Activated CD4-positive, alpha-beta memory T cell treated with anti-CD3 and anti-CD28 coated beads, Interleukin-2, amount 10 ng/mL, durations not matched to agents 7 days and 5 days (primary cell): ENCODE data around the gene ERC2. TPM values are rescaled to one million over a fixed set of nuclear protein-coding genes. Genes with fewer than 3 reads are reported as not detected.

Experiments used
- CTCF ChIA-PET: fragments of 350-600 bp; sonication (Branson Sonifier 250); formaldehyde crosslinking; loops from one replicate; lab custom pipeline; 2021; ENCODE audit warnings: antibody characterized with exemption, inconsistent platforms; lab: Charles Lee
- POLR2A ChIA-PET: fragments of 350-600 bp; sonication (Branson Sonifier 250); formaldehyde crosslinking; loops from one replicate; lab custom pipeline; 2021; ENCODE audit warnings: antibody characterized with exemption; lab: Charles Lee
- DNase-seq: peaks from one replicate; pipeline ENCODE4 v3.0.0-alpha.2; 2020
- H3K27ac Mint-ChIP-seq: one replicate; pipeline ENCODE4 v1.8.0; 2021; ENCODE audit warnings: mild to moderate bottlenecking, mixed read lengths
- H3K27me3 Mint-ChIP-seq: one replicate; pipeline ENCODE4 v1.8.0; 2021; ENCODE audit warnings: mixed read lengths
- H3K36me3 Mint-ChIP-seq: one replicate; pipeline ENCODE4 v1.8.0; 2021; ENCODE audit warnings: low read depth, mixed read lengths
- H3K4me1 Mint-ChIP-seq: one replicate; pipeline ENCODE4 v1.8.0; 2021; ENCODE audit warnings: mixed read lengths
- H3K4me3 Mint-ChIP-seq: one replicate; pipeline ENCODE4 v1.8.0; 2021; ENCODE audit warnings: mild to moderate bottlenecking, mixed read lengths
- H3K9me3 Mint-ChIP-seq: one replicate; pipeline ENCODE4 v1.8.0; 2021; ENCODE audit warnings: mixed read lengths
- total RNA-seq, 2 experiments: library from RNA; stranded (reverse); gene quantifications; one replicate each; pipeline ENCODE4 v1.2.3, GENCODE V29; 2021

Gene ERC2
- total RNA-seq, 2 experiments from 2014 or later = not detected

DNA sequence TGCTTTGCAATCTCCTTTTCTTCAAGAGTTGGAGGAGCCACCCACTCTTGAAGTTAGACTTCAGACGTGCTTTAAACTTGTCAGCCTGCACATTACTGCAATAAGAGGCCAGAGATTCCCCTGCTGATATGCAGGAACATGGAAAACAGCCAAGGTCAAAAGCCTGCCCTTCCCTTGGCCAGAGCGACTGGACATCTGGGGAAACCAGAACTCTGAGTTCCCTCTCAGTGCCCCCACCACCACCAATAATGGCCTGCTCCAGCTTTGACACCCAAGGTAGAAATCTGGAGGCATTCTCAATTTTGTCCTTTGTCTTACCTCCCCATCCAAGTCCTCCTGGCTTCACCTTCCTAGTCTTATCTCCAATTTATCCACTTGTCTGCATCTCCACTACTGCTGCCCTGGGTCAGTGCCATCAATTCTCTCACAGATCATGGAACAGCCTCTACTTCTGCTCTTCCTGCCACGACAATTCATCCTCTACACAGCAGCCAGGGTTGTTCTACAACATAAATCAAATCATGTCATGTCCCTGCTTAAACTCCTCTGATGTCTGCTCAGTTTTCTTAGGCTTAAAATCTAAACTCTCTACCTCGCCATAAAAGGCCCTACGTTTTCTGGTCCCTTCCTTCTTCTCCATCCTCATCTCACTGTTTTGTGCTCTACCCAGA lies 789.6 kb downstream of the ERC2 start:
- Mint-ChIP-seq H3K36me3 (no peaks in the 10 kb centered on the region), H3K27me3 (no peaks in the 10 kb centered on the region), H3K4me1 (no peaks in the 10 kb centered on the region), H3K9me3 (peaks cover 8% of the 10 kb centered on the region), H3K27ac (no peak overlapping the region), H3K4me3 (no peak overlapping the region)
- POLR2A ChIA-PET = no interaction called here
- no peak for DNase-seq
- CTCF ChIA-PET = no interaction called here

DNA sequence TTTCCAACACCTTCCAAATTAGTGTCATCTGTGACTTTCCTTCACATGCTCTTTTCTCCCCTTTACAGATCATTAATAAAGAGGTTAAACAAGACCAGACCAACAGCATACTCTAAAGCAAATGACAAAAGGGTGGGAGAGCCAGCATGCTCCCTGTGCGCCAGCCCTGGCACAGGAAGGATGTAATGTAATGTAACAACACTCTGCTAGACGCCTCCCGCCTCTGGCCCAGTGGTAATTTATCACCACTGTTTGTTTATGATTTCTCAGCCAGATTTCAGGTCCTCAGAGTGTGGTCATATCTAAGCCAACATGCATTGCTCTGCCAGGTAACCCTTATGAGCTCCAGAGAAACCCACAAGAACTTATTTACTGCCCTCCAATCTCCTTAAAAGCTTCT lies 791.6 kb downstream of the ERC2 start:
- CTCF ChIA-PET = no interaction called here
- Mint-ChIP-seq H3K36me3 (no peaks in the 10 kb centered on the region), H3K4me3 (no peak overlapping the region), H3K4me1 (no peaks in the 10 kb centered on the region), H3K9me3 (peaks cover 8% of the 10 kb centered on the region), H3K27ac (no peak overlapping the region), H3K27me3 (no peaks in the 10 kb centered on the region)
- POLR2A ChIA-PET = no interaction called here
- no peak for DNase-seq

DNA sequence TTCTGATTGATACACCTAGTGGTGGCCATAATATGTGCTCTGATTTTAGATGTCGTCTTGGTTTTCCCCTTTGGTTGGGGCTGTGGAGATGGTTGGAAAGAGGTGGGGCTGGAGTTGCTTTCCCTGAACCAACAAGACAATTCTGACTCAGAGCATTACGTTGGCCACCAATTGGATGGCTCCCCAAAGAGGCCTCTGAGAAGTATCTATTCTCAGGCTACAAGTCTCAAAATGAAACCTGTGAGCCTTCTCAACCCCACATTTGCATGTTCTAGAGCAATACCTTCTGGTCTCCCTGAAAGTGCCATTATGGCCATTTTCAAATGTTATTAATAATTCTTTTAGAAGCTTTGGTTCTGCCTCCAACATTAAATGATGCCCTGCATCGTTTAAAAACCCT lies 792.8 kb downstream of the ERC2 start:
- no peak overlapping the region for H3K4me3 Mint-ChIP-seq
- no peaks in the 10 kb centered on the region for H3K27me3 Mint-ChIP-seq
- POLR2A ChIA-PET = no interaction called here
- H3K27ac Mint-ChIP-seq = no peak overlapping the region
- no peak for DNase-seq
- CTCF ChIA-PET = no interaction called here
- no peaks in the 10 kb centered on the region for H3K4me1 Mint-ChIP-seq
- peaks cover 9% of the 10 kb centered on the region for H3K9me3 Mint-ChIP-seq
- no peaks in the 10 kb centered on the region for H3K36me3 Mint-ChIP-seq

DNA sequence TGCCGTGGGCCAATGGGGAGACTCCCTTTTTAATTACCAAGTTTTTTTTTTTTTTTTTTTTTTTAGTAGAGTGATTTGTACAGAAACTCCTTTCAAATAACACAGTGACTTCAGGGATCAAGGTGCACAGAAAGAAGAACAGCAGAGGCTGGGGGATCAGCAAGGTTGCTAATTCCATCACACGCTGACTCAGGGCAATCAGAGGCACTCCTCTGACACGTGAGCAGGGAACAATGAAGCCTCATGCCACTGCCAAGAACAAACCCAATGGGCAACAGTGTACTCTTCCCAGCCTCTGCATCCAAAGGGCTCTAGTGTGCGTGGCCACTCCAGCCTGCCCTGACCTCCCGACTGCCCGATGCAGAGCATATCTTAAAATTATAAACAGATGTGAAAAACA lies 794.5 kb downstream of the ERC2 start:
- ChIA-PET CTCF (interaction anchor here (0.7 kb wide), 1 partner anchor 821 kb away, joined by 4 read pairs; no protein-coding TSS in a partner anchor), POLR2A (no interaction called here)
- Mint-ChIP-seq H3K27me3 (no peaks in the 10 kb centered on the region), H3K4me3 (no peak overlapping the region), H3K27ac (no peak overlapping the region), H3K36me3 (no peaks in the 10 kb centered on the region), H3K4me1 (no peaks in the 10 kb centered on the region), H3K9me3 (peaks cover 11% of the 10 kb centered on the region)
- no peak for DNase-seq

DNA sequence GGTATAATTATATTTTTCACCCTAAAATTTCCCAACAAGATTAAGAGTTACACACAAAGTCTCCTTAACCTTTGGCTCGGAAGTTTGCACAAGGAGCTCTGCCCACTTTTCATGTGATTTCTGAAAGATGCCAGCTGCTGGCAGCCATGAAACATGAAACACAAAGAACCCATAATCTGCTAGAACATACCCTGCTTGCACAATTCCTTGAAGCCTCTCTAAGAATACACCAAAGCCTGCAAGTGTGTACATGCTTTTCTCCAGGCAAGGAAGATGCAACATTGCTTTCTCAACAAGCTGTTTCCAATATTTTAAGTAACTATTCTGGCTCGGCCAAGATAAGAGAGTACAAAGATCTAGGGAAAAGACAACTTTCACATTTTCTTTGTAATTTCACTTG lies 799.1 kb downstream of the ERC2 start:
- H3K4me1 Mint-ChIP-seq = no peaks in the 10 kb centered on the region
- H3K4me3 Mint-ChIP-seq = no peak overlapping the region
- ChIA-PET CTCF (no interaction called here), POLR2A (no interaction called here)
- no peaks in the 10 kb centered on the region for H3K36me3 Mint-ChIP-seq
- no peak overlapping the region for H3K27ac Mint-ChIP-seq
- no peaks in the 10 kb centered on the region for H3K27me3 Mint-ChIP-seq
- DNase-seq = no peak
- H3K9me3 Mint-ChIP-seq = peaks cover 5% of the 10 kb centered on the region

DNA sequence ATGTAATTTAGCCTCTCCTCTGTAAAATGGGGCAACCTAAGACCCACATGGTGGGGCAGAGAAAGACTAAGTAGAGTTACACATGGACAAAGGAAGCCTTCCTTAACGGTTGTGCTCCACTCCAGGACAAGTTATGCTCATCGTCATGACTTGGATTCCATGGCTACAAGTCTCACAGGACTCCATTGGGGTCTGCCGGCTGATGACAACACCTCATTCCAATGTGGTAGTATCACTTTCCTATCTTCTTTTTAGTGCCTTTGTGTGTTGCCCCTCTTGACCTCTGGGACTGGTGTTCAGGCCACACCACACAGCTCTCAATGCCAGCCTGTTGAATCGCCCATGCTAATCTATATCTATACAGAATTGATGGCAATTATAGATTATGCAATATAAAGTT lies 799.9 kb downstream of the ERC2 start:
- no peaks in the 10 kb centered on the region for H3K27me3 Mint-ChIP-seq
- peaks cover 5% of the 10 kb centered on the region for H3K9me3 Mint-ChIP-seq
- DNase-seq = no peak
- ChIA-PET CTCF (no interaction called here), POLR2A (no interaction called here)
- no peaks in the 10 kb centered on the region for H3K4me1 Mint-ChIP-seq
- H3K4me3 Mint-ChIP-seq = no peak overlapping the region
- H3K36me3 Mint-ChIP-seq = no peaks in the 10 kb centered on the region
- no peak overlapping the region for H3K27ac Mint-ChIP-seq

DNA sequence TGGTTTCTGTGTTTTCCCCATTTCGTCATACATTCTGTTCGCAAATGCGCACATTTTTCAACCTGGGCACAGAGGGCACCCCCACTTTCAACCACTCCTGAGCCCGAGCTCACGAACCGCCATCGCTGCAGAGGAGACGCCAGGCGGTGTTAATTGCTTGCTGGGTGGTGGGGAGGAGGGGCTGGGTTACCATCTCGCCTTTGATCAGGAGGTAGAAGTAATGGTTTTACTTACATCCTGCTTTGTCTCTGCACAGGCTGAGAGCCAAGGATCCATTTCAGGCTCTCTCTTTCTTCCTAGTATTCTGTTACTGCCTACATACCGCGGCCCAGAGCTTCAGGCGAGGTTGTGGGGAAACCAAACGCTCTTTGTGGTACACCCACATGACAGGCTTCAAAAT lies 803.9 kb downstream of the ERC2 start:
- POLR2A ChIA-PET = no interaction called here
- Mint-ChIP-seq H3K36me3 (no peaks in the 10 kb centered on the region), H3K4me3 (no peak overlapping the region), H3K9me3 (no peaks in the 10 kb centered on the region), H3K4me1 (no peaks in the 10 kb centered on the region), H3K27me3 (no peaks in the 10 kb centered on the region), H3K27ac (no peak overlapping the region)
- no peak for DNase-seq
- CTCF ChIA-PET = no interaction called here

DNA sequence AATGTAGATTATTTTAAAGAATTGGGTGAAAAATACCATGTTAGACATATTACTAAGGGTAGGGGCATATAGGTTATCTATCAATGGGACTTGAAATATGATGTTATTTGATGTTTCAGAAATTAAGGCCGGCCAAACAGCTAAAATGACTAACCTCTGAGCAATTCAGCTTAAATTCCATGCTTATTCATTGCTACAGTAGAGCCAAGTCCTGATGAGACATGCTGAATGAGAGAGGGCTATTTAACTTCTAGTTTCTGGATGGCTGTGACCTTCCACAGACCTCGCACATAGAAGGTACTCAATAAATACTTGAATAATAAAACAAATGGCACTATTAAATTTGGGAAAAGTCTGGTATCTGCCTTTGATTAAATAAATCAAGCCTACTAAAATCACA lies 805.6 kb downstream of the ERC2 start:
- CTCF ChIA-PET = no interaction called here
- no peak for DNase-seq

DNA sequence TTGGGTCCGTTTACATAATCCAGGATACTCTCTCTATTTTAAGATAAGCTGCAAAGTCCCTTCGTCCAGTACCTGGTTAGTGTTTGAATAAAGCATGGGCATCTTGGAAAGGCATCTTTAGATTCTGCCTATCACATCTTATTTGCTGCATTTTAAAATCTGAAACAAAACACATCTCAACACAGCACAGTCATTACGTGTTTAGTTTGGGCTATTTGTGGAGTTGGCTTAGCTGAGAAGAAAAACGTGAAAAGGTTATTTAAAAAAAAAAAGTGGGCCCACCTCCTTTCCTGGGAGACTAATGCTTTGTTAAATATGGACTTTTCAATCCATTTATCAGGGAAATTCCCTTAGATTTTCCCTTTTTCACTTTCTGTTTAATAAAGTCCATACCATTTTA lies 806.7 kb downstream of the ERC2 start:
- Mint-ChIP-seq H3K27me3 (no peaks in the 10 kb centered on the region), H3K4me3 (no peak overlapping the region), H3K36me3 (no peaks in the 10 kb centered on the region), H3K27ac (no peak overlapping the region), H3K9me3 (peaks cover 2% of the 10 kb centered on the region), H3K4me1 (no peaks in the 10 kb centered on the region)
- POLR2A ChIA-PET = no interaction called here
- no peak for DNase-seq
- CTCF ChIA-PET = no interaction called here

More for the DNA sequence above, 805.6 kb downstream of the ERC2 start:
- Mint-ChIP-seq H3K27ac (no peak overlapping the region), H3K27me3 (no peaks in the 10 kb centered on the region), H3K4me3 (no peak overlapping the region), H3K4me1 (no peaks in the 10 kb centered on the region), H3K36me3 (no peaks in the 10 kb centered on the region), H3K9me3 (peaks cover under 1% of the 10 kb centered on the region)
- POLR2A ChIA-PET = no interaction called here

DNA sequence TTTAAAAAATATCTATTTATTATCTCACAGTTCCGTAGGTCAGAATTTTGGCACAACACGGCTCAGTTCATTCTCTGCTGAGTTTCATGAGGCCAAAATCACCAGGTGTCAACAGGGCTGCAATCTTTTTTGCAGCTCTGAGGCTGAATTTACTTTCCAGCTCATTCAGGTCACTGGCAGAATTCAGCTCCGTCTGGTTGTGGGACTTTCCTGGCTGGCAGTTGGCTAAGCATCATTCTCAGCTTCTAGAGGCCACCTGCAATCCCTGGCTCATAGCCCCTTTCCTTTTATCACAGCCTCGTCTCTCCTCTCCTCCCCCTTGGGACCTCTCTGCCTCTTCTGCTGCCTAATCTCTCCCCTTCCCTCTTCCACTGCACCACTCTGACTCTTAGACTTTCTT lies 807.1 kb downstream of the ERC2 start:
- Mint-ChIP-seq H3K9me3 (peaks cover 2% of the 10 kb centered on the region), H3K4me3 (no peak overlapping the region), H3K27ac (no peak overlapping the region), H3K36me3 (no peaks in the 10 kb centered on the region), H3K4me1 (no peaks in the 10 kb centered on the region), H3K27me3 (no peaks in the 10 kb centered on the region)
- CTCF ChIA-PET = no interaction called here
- POLR2A ChIA-PET = no interaction called here
- no peak for DNase-seq

DNA sequence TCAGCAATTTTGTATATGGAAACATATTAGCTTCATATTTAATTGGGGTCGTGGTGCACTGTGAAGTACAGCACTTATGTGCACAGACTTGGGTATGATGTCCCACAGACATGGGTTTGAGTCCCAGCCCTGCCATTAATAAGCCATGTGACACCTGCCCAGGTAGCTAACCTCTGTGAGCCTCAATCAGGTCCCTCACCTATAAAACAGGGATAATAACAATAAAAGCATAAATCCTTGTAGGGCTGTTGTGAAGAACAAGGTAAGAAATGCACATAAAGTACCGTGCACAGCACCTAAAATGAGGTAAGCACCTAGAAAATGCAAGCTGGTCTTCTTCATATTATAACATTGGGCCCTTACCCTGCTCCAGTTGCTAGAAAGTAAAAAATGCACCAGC lies 807.6 kb downstream of the ERC2 start:
- no peak overlapping the region for H3K4me3 Mint-ChIP-seq
- H3K4me1 Mint-ChIP-seq = no peaks in the 10 kb centered on the region

DNA sequence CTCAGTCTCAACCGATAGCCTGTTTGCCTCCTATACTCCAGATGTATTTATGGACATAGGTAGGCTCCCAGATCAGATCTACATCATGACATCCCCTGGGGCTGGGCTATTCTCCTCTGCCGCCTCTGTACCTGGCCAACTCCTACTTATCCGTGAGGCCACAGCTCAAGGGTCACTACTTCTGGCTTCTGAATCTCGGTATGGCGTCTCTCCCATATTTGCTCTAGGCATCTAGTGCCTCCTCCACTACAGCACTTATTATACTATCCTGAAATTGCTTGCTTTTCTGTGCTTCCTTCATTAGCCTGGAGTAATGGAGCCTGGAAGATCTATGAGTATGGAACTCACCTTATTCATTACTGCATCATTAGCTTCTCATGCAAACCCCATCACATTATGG lies 808.6 kb downstream of the ERC2 start:
- peaks cover 2% of the 10 kb centered on the region for H3K9me3 Mint-ChIP-seq
- ChIA-PET POLR2A (no interaction called here), CTCF (no interaction called here)
- no peaks in the 10 kb centered on the region for H3K36me3 Mint-ChIP-seq
- no peak overlapping the region for H3K4me3 Mint-ChIP-seq
- no peak overlapping the region for H3K27ac Mint-ChIP-seq
- H3K27me3 Mint-ChIP-seq = no peaks in the 10 kb centered on the region
- no peaks in the 10 kb centered on the region for H3K4me1 Mint-ChIP-seq
- no peak for DNase-seq

More for the DNA sequence above, 807.6 kb downstream of the ERC2 start:
- Mint-ChIP-seq H3K36me3 (no peaks in the 10 kb centered on the region), H3K9me3 (peaks cover 2% of the 10 kb centered on the region), H3K27me3 (no peaks in the 10 kb centered on the region), H3K27ac (no peak overlapping the region)
- POLR2A ChIA-PET = no interaction called here
- no peak for DNase-seq
- CTCF ChIA-PET = no interaction called here

DNA sequence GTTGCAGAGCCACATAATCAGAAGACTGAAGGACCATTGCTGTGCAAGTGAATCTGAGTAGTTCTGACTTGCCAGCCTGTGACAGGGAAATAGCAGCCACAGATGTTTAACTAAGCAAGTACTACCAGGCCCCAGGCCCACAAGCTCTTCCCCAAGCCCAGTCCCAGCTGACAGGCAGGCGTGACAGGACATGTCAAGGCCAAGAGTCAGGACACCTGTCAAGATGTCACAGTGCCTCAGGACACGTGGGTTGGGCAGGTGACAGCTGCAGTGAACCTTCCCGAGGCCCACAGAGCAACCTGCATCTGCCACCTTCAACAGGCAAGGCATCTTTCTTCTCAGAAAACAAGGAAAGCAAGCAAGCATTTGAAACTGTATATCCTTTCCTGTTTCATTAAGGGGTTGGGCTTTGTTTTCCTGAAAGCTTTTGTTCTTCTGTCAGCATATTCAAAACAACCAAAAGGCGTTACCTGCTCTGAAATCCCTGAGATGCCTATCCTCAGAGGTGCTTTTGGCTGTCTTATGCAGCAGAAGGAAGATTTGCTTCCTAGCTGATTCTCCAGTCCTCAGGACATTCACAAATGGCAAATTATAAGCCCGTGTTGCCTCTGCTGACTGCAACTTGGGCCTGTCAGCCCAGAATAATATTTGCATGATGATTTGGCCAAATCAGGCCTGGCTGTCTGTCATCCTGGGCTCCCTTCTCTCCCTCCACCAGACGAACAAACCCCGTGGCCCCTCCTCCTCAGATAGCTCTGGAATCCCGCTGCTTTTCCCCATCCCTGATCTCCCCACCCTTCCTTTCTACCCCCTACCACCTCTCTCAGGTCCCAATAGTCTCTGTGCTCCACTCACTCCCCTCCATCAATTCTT lies 809.3 kb downstream of the ERC2 start:
- ChIA-PET POLR2A (no interaction called here), CTCF (no interaction called here)
- Mint-ChIP-seq H3K4me3 (no peak overlapping the region), H3K36me3 (no peaks in the 10 kb centered on the region), H3K27me3 (no peaks in the 10 kb centered on the region), H3K27ac (no peak overlapping the region), H3K4me1 (no peaks in the 10 kb centered on the region), H3K9me3 (peaks cover 2% of the 10 kb centered on the region)
- DNase-seq = no peak

DNA sequence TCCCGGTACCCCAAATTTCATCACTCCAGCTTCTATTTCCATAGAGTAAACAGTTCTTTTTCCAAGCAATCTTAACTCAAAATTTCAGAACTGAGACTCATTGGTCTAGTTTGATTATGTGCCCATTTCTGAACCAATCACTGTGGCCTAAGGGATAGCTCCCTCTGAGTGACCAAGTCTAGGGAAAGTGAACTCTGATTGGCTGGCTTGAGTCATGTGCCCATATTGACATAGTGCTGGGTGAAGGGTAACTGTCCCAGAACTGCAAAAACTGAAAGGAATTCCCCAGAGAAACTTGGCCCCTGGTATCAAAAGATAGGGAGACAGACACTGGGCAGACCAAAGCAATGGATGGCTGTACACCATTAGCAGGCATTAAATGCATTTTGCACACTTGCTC lies 810.0 kb downstream of the ERC2 start:
- DNase-seq = no peak
- peaks cover 2% of the 10 kb centered on the region for H3K9me3 Mint-ChIP-seq
- ChIA-PET POLR2A (no interaction called here), CTCF (no interaction called here)
- H3K27ac Mint-ChIP-seq = no peak overlapping the region
- no peaks in the 10 kb centered on the region for H3K4me1 Mint-ChIP-seq
- H3K4me3 Mint-ChIP-seq = no peak overlapping the region
- H3K27me3 Mint-ChIP-seq = no peaks in the 10 kb centered on the region
- no peaks in the 10 kb centered on the region for H3K36me3 Mint-ChIP-seq
